Breast epithelium (tissue), 4 donors: ENCODE results near the gene SEL1L3. TPM values are rescaled to one million over a fixed set of nuclear protein-coding genes. Genes with fewer than 3 reads are reported as not detected.

Experiments
- DNase-seq, 2 donors: peaks; one replicate each; pipeline ENCODE4 v3.0.0-alpha.2; 2019; ENCODE audit warnings: low spot score in 2 of 2
- H3K27ac ChIP-seq, 2 donors: fragments of 200-600 bp; sonication (generic) in 1 of 2; one replicate each; pipeline ENCODE4 v1.5.1; 2016 to 2019; ENCODE audit warnings: mild to moderate bottlenecking in 1 of 2
- H3K27me3 ChIP-seq, 2 donors: fragments of 200-600 bp; sonication (generic) in 1 of 2; one replicate each; pipeline versions ENCODE4 v1.5.1 to v1.6.0; 2017 to 2019; ENCODE audit warnings: control low read depth in 1 of 2, mild to moderate bottlenecking in 1 of 2
- H3K36me3 ChIP-seq: fragments of 200-600 bp; one replicate; pipeline ENCODE4 v1.5.1; 2019
- H3K4me1 ChIP-seq, 2 donors: fragments of 200-600 bp; sonication (generic); one replicate each; pipeline ENCODE4 v1.5.1; 2016 to 2019; ENCODE audit warnings: control low read depth in 1 of 2
- H3K4me3 ChIP-seq, 3 donors: fragments of 200-600 bp; sonication (generic); 1 replicate in 2 of 3; 2 replicates in 1 of 3; pipeline ENCODE4 v1.5.1; 2016 to 2019; ENCODE audit warnings: mild to moderate bottlenecking in 3 of 3, moderate library complexity in 2 of 3
- H3K9me3 ChIP-seq, 2 donors: fragments of 200-600 bp; sonication (generic) in 1 of 2; one replicate each; pipeline ENCODE4 v1.5.1; 2016 to 2019; ENCODE audit warnings: control low read depth in 1 of 2
- CTCF ChIP-seq, 3 donors: fragments of 450-650 bp; IDR thresholded peaks; one replicate each; pipeline ENCODE4 v1.5.1; 2016 to 2017; ENCODE audit warnings: antibody characterized with exemption in 3 of 3, mild to moderate bottlenecking in 3 of 3, moderate library complexity in 3 of 3
- POLR2A ChIP-seq: fragments of 450-650 bp; IDR thresholded peaks from one replicate; pipeline ENCODE4 v1.6.1; 2016; ENCODE audit warnings: antibody characterized with exemption, mild to moderate bottlenecking, moderate library complexity
- POLR2AphosphoS5 ChIP-seq, 3 donors: sonication (generic); formaldehyde crosslinking; IDR thresholded peaks; one replicate each; pipeline ENCODE4 v1.6.1; 2017; ENCODE audit warnings: antibody characterized with exemption in 3 of 3
- intact Hi-C: fragments of 100-400 bp; cut with DNase I; formaldehyde crosslinking; loops from one replicate; pipeline ENCODE4 v1.15.1; 2023; ENCODE audit warnings: low total_unique reads
- total RNA-seq, 3 donors: library from RNA; depleted of rRNA; stranded (reverse); fragments of >200 nt; gene quantifications; one replicate each; pipeline ENCODE4 v1.1.0, GENCODE V29; 2016

The SEL1L3 gene
- total RNA-seq, 3 donors from 2014 or later, result 10.7 to 15.5 (median 14.7) TPM

- no peaks in the 10 kb centered on the region for H3K9me3 ChIP-seq
- H3K36me3 ChIP-seq, result no peaks in the 10 kb centered on the region
- no peak for DNase-seq
- no peak for TF ChIP-seq POLR2AphosphoS5 (IDR thresholded peaks at IDR 0.05)
- TF ChIP-seq POLR2A, result no peak
- TF ChIP-seq CTCF (IDR thresholded peaks at IDR 0.05), result no peak
- H3K27me3 ChIP-seq, result no peaks in the 10 kb centered on the region
- no peak overlapping the region for H3K4me3 ChIP-seq
- H3K4me1 ChIP-seq, result no peaks in the 10 kb centered on the region
- intact Hi-C loops, result no loop called here
- no peak overlapping the region for H3K27ac ChIP-seq
These were observed 79.7 kb downstream of the SEL1L3 start for GRCh38 chr4:25783126-25783525.

DNA sequence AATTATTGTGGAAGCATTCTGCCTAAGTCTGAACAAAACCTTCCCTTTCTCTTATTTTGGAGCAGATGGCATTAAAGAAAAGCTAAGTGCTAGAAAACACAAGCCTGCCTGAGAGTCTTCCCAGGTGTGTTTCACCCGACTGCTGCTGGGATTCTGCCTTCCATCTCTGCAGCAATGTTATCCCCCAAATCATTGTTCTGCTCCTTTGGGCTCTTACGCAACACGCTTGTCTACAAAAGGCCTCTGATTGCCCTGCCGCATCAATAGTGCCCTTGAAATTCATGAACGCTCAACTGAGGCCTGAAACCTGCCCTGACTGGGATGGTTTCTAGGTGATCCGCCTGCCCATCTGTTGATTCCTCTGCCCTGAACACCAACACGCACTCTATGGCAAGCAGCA is 80.3 kb downstream of the SEL1L3 start:
- Histone ChIP-seq H3K36me3 (no peaks in the 10 kb centered on the region), H3K4me1 (no peaks in the 10 kb centered on the region), H3K27me3 (no peaks in the 10 kb centered on the region), H3K9me3 (no peaks in the 10 kb centered on the region), H3K27ac (no peak overlapping the region), H3K4me3 (no peak overlapping the region)
- intact Hi-C loops, result no loop called here
- no peak for TF ChIP-seq POLR2A
- TF ChIP-seq POLR2AphosphoS5 (IDR thresholded peaks at IDR 0.05), result no peak
- TF ChIP-seq CTCF (IDR thresholded peaks at IDR 0.05), result no peak
- no peak for DNase-seq

DNA sequence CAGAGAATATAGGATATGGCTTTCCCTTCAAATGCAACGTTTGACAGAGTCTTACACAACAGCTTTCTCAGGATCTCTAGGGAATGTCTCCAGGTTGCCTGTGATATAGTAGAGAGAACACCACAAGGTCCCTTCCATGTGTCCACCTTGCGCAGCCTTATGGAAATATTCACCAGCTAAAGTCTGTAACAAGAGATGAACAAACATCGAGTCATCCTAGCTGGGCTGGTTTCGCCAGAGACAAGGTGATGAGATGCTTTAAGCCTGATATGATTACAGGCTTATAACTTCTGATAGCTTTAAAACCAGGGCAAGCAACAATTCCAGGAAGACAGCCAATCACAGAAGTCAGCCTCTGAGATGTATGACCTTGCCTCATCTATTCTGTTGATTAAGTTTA is 83.8 kb downstream of the SEL1L3 start:
- Histone ChIP-seq H3K36me3 (no peaks in the 10 kb centered on the region), H3K27me3 (no peaks in the 10 kb centered on the region), H3K27ac (no peak overlapping the region), H3K4me1 (no peaks in the 10 kb centered on the region), H3K4me3 (no peak overlapping the region), H3K9me3 (no peaks in the 10 kb centered on the region)
- intact Hi-C loops, result no loop called here
- TF ChIP-seq POLR2AphosphoS5 (IDR thresholded peaks at IDR 0.05) (no peak), POLR2A (no peak), CTCF (IDR thresholded peaks at IDR 0.05) (no peak)
- DNase-seq, result no peak

- Histone ChIP-seq H3K27ac (no peak overlapping the region), H3K9me3 (no peaks in the 10 kb centered on the region), H3K4me1 (no peaks in the 10 kb centered on the region), H3K27me3 (no peaks in the 10 kb centered on the region), H3K36me3 (no peaks in the 10 kb centered on the region), H3K4me3 (no peak overlapping the region)
- no peak for DNase-seq
- intact Hi-C loops, result no loop called here
- TF ChIP-seq CTCF (IDR thresholded peaks at IDR 0.05) (no peak), POLR2A (no peak), POLR2AphosphoS5 (IDR thresholded peaks at IDR 0.05) (no peak)
These were observed 86.0 kb downstream of the SEL1L3 start for GRCh38 chr4:25776795-25777194.

DNA sequence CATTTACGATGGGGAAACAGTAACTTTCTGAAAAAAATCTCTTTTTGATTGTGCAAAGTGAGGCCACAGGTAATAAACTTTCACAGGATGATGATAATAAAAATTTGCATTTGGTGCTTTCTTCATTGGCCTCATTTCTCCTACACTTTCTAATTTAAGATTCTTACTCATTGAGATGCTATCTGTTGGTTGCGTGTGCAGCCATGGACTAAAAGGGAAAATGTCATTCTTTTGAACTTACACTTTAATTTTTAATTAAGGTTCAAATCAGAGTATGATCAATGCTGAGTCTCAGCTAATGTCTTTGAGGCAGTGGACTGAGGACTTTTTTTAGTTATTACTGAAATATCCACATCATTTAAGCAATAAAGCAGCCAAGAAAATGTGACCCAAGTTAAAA is 87.6 kb downstream of the SEL1L3 start:
- intact Hi-C loops, result no loop called here

More for the DNA sequence above, 87.6 kb downstream of the SEL1L3 start:
- H3K27me3 ChIP-seq, result no peaks in the 10 kb centered on the region
- no peaks in the 10 kb centered on the region for H3K4me1 ChIP-seq
- no peak for DNase-seq
- no peak overlapping the region for H3K4me3 ChIP-seq
- no peaks in the 10 kb centered on the region for H3K36me3 ChIP-seq
- TF ChIP-seq POLR2AphosphoS5 (IDR thresholded peaks at IDR 0.05) (no peak), POLR2A (no peak), CTCF (IDR thresholded peaks at IDR 0.05) (no peak)
- no peaks in the 10 kb centered on the region for H3K9me3 ChIP-seq
- no peak overlapping the region for H3K27ac ChIP-seq
